Cardiac muscle cell (in vitro differentiated cells and primary cell): ENCODE measurements around the gene SEPTIN5. TPM values are rescaled to one million over a fixed set of nuclear protein-coding genes. Genes with fewer than 3 reads are reported as not detected.

Source experiments
- DNase-seq, 2 donors: peaks; one replicate each; pipeline versions ENCODE4 v3.0.0 to v3.0.0-alpha.2; 2010 to 2017; ENCODE audit warnings: low read depth in 1 of 2, low spot score in 1 of 2
- H3K27ac ChIP-seq: fragments of 200-600 bp; sonication (generic); 2 replicates; pipeline ENCODE4 v1.5.1; 2016
- H3K27me3 ChIP-seq: fragments of 200-600 bp; sonication (generic); 2 replicates; pipeline ENCODE4 v1.6.0; 2016; ENCODE audit warnings: control low read depth
- H3K36me3 ChIP-seq: fragments of 200-600 bp; sonication (generic); 2 replicates; pipeline ENCODE4 v1.5.1; 2016; ENCODE audit warnings: control low read depth
- H3K4me1 ChIP-seq: fragments of 200-600 bp; sonication (generic); 2 replicates; pipeline ENCODE4 v1.8.1; 2017; ENCODE audit warnings: low read depth, mild to moderate bottlenecking, mixed run types
- H3K4me3 ChIP-seq: fragments of 200-600 bp; sonication (generic); 2 replicates; pipeline ENCODE4 v1.5.1; 2016; ENCODE audit warnings: mild to moderate bottlenecking
- H3K9me3 ChIP-seq: fragments of 200-600 bp; sonication (generic); 2 replicates; pipeline ENCODE4 v1.5.1; 2017; ENCODE audit warnings: low read depth, mild to moderate bottlenecking, control low read depth
- CTCF ChIP-seq: IDR thresholded peaks from 2 replicates; pipeline ENCODE4 v1.5.1; 2012; ENCODE audit warnings: low read depth, mild to moderate bottlenecking, low read length
- polyA plus RNA-seq: library from polyadenylated mRNA; unstranded; fragments of >200 nt; fragmentation: Nextera tagmentation; extraction: Ambion mirVana; gene quantifications from 2 replicates; pipeline ENCODE4 v1.2.1, GENCODE V29; 2016
- total RNA-seq: library from RNA; depleted of rRNA; stranded (reverse); fragments of >200 nt; gene quantifications from 2 replicates; pipeline ENCODE4 v1.2.3, GENCODE V29; 2016

SEPTIN5 gene
- total and polyA plus RNA-seq, 2 experiments from 2014 or later, result 129 to 303 TPM

GRCh38 chr22:19713245-19713644 lies 1.1 kb upstream of the SEPTIN5 start:
- peaks cover 32% of the 10 kb centered on the region for H3K27me3 ChIP-seq
- H3K27ac ChIP-seq, result no peak overlapping the region
- no peaks in the 10 kb centered on the region for H3K9me3 ChIP-seq
- no peak for DNase-seq
- no peak overlapping the region for H3K4me3 ChIP-seq
- H3K36me3 ChIP-seq, result no peaks in the 10 kb centered on the region
- no peaks in the 10 kb centered on the region for H3K4me1 ChIP-seq
- no peak for TF ChIP-seq CTCF

- H3K9me3 ChIP-seq, result no peaks in the 10 kb centered on the region
- peak overlapping the region; percentile 56 for H3K4me3 ChIP-seq
- H3K27me3 ChIP-seq, result peaks cover 32% of the 10 kb centered on the region
- no peaks in the 10 kb centered on the region for H3K36me3 ChIP-seq
- no peak for TF ChIP-seq CTCF
- no peaks in the 10 kb centered on the region for H3K4me1 ChIP-seq
- no peak overlapping the region for H3K27ac ChIP-seq
- peak in 1 of 2 donors; percentile 27 for DNase-seq
Observed at GRCh38 chr22:19713650-19714311, 522 bp upstream of the SEPTIN5 start.

- Histone ChIP-seq H3K4me3 (peak overlapping the region; percentile 56), H3K4me1 (peaks cover 9% of the 10 kb centered on the region), H3K27me3 (peaks cover 47% of the 10 kb centered on the region), H3K27ac (no peak overlapping the region), H3K36me3 (no peaks in the 10 kb centered on the region), H3K9me3 (no peaks in the 10 kb centered on the region)
- no peak for TF ChIP-seq CTCF
- no peak for DNase-seq
Observed at GRCh38 chr22:19715188-19715930, 1.1 kb downstream of the SEPTIN5 start.

GRCh38 chr22:19716041-19716828 lies 1.9 kb downstream of the SEPTIN5 start:
- Histone ChIP-seq H3K36me3 (no peaks in the 10 kb centered on the region), H3K4me3 (no peak overlapping the region), H3K4me1 (peaks cover 10% of the 10 kb centered on the region), H3K9me3 (no peaks in the 10 kb centered on the region), H3K27me3 (peaks cover 55% of the 10 kb centered on the region), H3K27ac (no peak overlapping the region)
- no peak for DNase-seq
- no peak for TF ChIP-seq CTCF

GRCh38 chr22:19716829-19717105 lies 2.5 kb downstream of the SEPTIN5 start:
- Histone ChIP-seq H3K4me3 (no peak overlapping the region), H3K36me3 (no peaks in the 10 kb centered on the region), H3K9me3 (no peaks in the 10 kb centered on the region), H3K4me1 (peaks cover 15% of the 10 kb centered on the region), H3K27ac (no peak overlapping the region), H3K27me3 (peaks cover 54% of the 10 kb centered on the region)
- TF ChIP-seq CTCF, result no peak
- no peak for DNase-seq
